Hematopoietic multipotent progenitor cell (in vitro differentiated cells): ENCODE data around the gene LENG1. TPM values are rescaled to one million over a fixed set of nuclear protein-coding genes. Genes with fewer than 3 reads are reported as not detected.
"Not testable (repeated sequence)": the region's sequence is repeated elsewhere in the genome, so short reads cannot be mapped to it uniquely, and the experiment has no call there.

ENCODE experiments used
- DNase-seq, 3 donors: peaks; one replicate each; pipeline ENCODE4 v3.0.0-alpha.2; 2011 to 2015; ENCODE audit warnings: low read depth in 2 of 3, low spot score in 2 of 3
- total RNA-seq: library from RNA; depleted of rRNA; stranded (reverse); fragments of >200 nt; gene quantifications from one replicate; pipeline ENCODE4 v1.2.3, GENCODE V29; 2012

Gene LENG1
- total RNA-seq, 1 donor: 4.8 TPM

DNA sequence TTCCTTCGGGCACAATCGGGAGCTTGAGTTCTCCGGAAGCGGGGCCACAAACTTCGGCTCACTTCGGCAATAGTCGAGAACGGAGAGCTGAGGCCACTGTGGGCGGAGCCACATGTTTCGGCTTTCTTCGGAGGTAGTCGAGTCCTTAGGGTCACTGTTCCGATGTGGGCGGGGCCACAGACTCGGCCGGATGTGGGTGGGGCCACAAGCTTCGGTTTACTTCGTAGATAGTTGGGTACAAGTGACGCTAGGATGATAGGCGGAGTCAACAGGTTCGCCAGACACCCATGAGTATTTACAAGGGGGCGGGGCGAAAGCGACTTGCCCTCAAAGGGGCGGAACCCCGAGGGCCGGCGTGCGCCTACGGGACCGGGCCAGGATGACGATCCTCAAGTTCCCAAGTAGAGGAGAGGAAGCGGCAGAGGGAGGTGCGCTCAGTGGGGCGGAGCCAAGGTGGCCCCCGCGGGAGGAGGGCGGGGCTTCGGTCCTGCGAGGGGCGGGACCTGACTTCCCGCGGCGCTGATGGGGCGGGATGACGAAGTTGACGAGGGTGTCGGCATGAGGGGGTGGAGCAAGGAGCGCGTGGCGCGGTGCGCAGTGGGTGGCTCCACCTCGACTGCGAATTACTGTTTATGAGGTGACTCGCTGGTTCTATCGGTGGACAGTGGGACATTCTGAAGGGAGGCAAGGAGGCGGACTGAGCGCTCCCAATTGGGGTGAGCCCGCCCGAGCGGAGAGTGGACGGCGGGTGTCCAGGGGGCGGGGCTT, 30.4 kb upstream of the LENG1 start:
- peak; percentile 99 to 100 (median 100) for DNase-seq

DNA sequence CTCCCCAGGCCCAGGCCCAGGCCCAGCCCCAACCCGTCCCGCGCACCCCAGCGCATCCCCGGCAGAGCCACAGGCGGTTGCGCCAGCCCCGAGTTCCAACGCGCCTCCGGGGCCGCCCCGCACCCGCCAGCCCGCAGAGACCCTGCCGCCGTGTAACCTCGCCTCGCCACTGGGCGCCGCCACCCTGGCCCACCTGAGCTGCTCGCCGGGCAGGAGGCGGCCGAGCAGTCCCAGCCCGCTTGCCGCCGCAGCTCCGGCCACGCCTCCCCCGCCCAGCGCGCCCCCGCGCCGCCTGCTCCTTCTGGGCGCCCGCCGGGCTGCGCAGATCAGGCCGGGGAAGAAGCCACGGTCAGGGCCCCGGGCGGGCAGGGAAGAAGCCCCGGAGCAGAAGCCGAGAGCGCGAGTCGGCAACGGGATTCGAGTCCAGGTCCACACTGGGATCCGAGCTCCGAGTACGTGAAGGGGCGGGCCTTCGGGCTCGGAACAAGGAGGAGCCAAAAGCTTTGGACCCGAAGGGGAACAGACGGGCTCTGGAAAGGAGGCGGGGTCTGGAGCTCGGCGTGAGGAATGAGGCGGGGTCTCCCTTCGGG, 29.7 kb upstream of the LENG1 start, which contains the start of gene MBOAT7:
Gene MBOAT7, minus strand, starts transcription at position 436 of the 590 bp plus-strand sequence. CDS start 1,072 bp downstream, outside the sequence.
- no peak for DNase-seq

DNA sequence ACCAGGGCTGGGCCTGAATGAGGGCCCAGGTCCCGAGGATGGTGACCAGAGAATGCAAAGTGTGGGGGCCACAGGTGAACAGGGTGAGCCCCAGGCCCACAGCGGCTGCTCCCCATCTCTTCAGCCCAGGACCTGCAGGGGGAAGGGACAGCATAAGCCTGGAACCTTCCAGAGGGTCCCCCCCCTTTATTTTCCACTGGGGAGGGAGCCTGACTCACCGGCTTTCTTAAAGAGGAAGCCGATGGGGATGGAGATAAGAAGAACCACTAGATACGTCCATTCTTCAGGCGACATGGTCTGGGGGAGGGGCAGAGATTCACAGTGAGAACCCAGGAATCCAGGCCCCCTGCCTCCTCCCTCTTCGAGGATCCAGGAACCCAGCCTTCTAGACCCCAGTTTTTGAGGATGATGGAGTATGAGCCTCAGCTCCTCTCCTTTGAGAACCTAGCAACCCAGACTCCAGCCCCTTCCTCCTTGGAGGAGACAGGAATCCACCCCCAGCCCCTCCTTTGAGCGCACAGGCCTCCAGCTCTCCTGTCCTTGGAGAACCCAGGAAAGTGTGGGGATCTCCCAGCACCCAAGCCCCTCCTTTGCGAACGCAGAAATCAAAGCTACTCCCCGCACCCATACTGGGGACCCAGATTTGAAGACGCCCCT, 28.8 kb upstream of the LENG1 start:
- DNase-seq: peak in 2 of 3 donors; percentile 94 to 98

DNA sequence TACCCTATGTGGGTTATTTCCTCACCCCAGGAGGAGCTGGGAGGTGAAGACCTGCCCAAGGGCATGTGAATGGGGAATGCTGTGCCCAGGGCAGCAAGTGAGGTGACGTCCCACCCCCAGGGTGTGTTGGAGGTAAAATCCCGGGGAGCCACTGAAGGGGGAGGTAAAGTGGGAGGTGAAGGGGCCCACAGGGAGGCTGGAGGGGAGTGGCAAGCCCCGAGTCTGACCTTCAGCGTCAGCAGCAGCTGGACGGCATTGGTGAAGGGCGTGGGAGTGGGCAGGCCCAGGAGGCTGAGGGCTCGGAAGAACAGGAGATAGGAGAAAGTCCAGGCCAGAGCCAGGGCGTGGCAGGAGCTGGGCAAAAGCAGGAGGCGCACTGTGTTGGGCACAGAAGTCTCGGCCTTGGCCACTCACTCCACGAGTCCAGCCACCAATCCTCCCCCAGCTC, 27.4 kb upstream of the LENG1 start:
- no peak for DNase-seq

DNA sequence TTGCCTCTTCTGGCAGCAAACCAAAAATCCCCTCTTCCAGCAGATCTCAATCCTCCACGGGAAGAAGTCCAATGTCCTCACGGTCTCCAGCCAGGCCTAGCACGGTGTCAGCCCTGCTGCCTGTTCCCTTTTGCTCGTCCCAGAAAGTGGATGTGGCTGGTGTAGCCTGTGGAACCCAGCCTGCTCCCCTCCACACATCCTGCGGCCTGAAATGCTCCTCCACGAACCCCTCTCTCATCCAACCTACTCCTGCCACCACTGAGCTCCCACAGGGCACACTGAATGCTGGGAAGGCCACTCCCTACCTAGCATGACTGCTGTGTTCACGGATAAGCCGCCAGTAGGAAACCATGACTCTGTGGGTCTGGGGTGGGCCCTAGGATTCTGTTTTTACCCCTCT, 26.8 kb upstream of the LENG1 start:
- DNase-seq: no peak

DNA sequence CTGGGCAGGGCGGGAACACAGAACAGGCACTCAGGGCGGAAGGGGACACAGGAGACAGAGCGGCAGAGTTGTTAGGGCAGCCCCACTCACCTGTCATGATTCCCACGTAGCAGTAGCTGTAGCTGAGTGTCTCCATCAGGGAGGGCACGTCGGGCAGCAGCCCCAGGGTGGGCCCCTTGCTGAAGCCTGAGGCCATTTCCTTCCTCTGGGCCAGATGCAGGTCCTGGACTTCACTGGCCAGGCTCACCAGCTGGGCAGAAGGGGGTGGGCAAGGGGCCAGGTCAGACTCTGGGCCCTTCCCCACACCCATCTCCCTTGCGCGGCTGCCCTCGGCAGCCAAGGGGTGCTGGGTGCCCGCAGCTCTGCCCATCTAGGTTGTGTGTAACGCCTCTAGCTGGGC, 23.9 kb upstream of the LENG1 start:
- no peak for DNase-seq

DNA sequence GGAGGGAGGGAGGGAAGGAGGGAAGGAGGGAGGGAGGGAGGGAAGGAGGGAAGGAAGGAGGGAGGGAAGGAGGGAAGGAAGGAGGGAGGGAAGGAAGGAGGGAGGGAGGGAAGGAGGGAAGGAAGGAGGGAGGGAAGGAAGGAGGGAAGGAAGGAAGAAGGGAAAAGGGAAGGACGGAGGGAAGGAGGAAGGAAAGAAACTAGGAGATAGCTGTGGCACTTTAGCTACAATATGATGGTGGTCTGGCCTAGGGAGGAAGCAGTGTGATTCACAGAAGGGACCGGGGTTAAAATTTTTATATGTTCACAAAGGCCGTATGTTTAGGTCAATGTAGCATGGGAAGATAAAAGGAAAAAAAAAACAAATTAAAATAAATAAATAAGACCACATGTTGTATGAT, 22.4 kb upstream of the LENG1 start:
- not testable (repeated sequence) for DNase-seq

DNA sequence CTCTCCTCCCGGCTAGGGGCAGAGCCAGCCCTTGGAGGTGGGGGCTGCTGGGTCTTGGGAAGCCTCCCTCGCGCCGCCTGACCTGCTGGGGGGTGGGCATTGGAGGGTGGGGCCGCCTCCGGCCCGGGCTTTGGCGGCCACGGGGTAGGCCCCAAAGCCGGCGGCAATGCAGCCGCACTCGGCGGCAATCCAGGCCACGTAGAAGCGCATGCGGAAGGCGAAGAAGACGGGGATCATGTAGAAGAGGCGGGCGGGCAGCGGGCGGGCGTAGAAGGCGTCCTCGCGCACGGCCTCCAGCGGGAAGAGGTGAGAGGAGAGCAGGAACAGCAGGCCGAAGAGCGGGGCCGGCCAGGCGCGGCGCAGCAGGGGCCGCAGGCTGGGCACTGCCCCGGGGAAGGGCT, 21.2 kb upstream of the LENG1 start:
- no peak for DNase-seq

DNA sequence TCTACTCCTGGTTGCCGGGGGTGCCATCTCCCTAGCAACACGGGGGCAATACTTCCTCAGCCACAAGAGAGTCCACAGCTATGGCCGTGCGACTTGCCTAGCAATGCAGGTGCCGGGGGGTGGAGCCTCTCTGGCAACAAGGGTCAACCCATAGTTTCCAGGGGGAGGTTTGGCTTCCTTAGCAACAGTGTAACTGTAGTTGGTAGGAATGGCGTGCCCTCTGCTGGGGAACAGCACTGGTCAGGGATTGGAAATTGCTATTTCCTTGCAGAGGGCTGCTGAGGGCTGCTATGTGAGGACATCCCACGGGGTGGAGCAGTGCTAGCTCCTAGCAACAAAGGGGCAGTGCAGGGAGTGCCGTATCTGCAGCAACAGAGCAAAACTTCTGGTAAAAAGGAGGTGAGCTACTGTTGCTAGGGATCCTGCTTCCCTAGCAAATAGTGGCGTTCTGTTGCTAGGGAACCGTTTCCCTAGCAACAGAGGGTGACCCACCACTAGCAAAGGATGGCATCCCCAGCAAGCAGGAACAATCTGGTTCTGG, 20.5 kb upstream of the LENG1 start:
- peak in 2 of 3 donors; percentile 69 to 86 for DNase-seq

DNA sequence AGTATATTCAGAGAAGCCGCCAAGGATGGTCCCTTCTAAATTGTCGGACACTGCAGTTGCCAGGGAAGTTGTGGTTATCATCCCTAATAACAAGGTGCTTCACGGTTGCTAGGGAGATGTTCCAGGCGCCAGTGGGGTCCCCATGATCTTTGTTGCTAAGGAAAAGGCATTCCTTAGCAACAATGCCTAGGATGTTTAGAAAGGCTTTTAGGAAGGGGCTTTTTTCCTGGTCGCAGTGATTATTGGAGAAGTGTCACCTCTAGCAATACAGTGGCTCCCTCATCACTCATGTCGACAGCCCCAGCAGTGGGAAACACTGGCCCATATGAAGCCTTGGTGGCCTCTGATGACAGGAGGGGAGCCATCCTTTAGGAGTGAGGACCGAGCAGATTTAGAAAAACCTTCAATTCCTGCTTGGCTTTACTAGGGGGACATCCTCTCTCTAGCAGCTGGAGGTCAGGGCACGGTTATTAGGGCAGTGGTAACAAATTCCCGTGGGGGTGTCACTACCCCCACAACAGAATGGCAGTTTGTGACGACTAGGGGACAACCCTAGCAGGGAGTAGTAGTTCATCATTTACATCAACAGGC, 19.8 kb upstream of the LENG1 start:
- DNase-seq: no peak

DNA sequence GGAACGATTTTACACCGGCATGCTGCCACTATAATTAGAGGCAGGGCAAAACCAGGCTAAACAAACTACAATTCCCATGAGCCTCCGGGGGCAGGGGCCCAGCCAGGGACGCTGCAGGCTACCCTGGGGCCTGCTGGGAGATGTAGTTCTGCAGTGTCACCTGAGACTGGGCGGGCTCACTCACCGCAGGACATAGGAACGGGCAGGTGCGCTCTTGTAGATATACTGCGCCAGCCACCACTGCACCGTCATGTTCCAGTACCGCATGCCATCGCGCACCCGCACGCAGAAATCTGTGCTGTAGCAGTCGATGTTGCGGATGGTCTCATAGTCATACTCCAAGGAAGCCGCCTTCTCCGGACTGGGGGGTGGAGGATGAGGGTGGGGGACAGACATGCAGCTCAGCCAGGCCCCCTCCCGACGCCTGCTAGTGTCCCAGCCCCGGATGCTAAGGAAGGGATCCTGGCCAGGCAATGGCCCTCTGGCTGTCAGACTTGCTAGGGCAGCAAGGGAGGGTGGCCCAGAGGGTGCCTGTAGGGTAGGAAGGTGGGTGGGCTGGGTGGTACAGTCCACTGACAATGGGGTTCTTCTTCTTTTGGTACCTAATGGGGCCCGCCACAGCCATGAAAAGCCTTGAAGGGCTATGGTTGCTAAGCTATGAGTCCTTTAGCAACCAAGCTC, 19.2 kb upstream of the LENG1 start:
- no peak for DNase-seq

DNA sequence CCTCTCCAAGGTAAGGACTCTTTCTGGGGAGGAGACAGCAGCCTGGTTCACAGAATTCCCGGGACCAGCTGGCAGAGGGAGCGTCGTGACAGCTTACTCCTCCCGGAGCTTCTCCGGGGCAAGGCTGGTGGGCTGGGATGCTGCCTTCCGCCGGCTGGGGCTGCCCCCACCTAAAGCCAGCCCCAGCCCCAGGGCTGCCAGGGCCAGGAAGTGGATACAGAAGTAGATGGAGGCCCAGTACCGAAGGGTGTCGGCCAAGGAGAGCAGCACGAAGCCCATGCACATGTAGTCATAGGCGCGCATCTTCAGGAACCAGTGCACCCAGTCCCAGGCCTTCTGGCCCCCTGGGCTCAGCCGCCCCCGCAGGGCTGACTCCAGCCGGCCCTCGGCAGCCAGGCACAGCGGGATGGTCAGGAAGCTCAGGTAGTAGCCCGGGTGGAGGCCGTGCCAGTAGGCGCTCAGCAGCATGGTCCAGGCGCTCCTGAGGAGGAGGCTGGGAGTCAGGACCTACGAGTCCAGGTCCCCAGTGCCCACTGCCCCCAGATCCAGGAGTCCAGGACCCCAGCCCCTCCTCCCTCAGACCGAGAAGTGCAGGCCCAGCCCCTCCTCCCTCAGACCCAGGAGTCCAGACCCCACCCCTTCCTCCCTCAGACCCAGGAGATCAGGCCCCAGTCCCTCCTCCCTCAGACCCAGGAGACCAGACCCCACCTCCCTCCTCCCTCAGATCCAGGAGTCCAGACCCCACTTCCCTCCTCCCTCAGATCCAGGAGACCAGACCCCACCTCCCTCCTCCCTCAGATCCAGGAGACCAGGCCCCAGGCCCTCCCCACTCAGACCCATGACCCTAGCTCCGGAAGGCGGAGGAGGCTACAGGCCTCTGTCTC, 14.7 kb upstream of the LENG1 start:
- no peak for DNase-seq

DNA sequence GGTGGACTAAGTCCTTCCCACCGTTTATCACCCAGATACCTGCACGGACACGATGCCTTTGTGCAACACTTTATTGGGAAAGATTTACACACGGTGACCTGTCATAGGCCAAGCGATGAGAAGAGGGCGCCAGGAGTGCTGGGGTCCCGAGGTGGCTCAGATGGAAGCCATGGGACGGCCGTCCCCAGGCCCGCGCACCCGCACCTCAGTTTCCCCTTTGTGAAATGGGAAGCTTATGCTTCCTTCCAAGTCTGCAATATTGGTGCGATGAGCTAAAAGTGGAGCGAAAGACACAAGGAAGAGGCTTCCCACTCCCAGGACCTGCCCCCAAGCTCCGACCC, 13.8 kb upstream of the LENG1 start:
- no peak for DNase-seq

DNA sequence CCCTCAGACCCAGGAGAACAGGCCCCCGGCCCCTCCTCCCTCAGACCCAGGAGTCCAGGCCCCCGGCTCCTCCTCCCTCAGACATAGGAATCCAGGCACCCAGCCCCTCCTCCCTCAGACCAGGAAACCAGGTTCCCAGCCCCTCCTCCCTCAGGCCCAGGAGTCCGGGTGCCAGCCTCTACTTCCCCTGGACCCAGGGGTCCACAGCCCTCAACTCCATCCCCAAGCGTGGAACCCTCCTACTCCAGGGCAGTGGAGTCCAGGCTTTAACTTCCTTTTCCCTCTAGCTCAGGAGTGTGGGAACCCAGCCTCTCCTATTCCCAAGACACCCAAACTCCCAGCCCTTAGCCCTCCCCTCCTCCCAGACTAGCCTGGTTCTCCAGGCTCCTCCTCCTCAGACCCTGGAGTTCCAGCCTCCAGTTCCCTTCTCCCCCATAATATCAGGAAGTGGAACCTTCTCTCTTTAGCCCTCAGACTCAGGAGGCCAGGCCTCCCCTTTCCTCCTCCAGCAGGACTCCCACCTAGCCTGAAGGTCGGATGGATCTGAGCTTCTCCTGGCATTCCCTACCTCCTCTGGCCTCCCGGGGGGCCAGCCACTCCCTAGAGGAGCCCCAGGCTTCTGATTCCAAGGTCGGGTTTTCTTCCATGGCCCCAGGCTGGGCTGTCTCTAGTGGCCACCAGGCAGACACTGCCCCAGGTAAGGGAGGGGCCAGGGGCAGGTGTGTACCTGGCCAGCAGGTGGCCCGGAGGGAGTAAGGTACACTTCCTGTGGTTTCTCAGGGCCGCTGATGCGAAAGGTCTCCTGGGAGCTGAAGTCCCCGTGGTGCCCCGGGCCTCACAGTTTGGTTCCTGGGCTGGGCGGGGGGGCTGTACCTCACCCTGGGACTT, 13.2 kb upstream of the LENG1 start, which contains the start of gene TMC4:
Gene TMC4, minus strand, starts transcription at position 690 of the 888 bp plus-strand sequence. Its CDS starts 43 bp downstream, at position 647.
- no peak for DNase-seq

DNA sequence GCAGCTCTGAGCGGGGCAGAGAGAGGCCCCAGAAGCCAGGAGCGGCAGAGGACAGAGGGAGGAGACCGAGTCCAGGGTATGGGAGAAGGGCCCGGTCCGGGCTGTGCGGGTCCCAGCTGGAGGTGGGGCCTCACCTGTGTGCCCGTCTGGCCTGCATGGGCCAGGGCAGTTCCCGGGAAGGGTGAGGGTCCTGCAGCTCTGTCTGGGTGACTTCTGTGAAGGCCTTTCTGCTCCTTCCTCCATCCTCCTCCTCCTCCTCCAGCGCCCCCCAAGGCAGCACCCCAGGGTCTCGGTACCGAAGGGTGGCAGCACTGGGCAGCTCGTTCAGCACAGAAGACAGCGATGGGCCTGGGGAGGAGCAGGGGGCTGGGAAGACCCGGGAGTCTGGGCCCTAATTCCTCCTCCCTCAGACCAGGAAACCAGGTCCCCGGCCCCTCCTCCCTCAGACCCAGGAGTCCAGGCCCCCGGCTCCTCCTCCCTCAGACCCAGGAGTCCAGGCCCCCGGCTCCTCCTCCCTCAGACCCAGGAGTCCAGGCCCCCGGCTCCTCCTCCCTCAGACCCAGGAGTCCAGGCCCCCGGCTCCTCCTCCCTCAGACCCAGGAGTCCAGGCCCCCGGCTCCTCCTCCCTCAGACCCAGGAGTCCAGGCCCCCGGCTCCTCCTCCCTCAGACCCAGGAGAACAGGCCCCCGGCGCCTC, 12.4 kb upstream of the LENG1 start:
- not testable (repeated sequence) for DNase-seq

DNA sequence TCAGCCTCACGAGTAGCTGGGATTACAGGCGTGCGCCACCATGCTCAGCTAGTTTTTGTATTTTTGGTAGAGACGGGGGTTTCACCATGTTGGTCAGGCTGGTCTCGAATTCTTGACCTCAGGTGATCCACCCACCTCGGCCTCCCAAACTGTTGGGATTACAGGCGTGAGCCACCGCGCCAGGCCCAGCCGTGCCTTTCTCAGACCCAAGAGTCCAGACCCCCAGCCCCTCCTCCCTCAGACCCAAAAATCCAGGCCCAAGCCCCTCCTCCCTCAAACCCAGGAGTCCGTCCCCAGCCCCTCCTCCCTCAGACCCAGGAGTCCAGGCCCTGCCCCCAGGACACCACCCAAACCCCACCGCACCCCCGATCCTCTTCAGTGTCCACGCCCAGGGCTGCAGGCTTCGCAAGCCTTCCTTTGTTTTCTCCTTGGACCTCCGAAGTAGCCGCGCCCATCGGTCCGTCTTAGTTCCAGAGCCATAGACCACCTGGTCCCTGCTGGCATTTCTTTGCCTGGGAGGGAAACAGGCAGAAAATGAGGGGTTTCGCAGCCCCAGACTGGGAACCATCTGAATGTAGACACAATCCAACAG, 9.7 kb upstream of the LENG1 start:
- DNase-seq: no peak

DNA sequence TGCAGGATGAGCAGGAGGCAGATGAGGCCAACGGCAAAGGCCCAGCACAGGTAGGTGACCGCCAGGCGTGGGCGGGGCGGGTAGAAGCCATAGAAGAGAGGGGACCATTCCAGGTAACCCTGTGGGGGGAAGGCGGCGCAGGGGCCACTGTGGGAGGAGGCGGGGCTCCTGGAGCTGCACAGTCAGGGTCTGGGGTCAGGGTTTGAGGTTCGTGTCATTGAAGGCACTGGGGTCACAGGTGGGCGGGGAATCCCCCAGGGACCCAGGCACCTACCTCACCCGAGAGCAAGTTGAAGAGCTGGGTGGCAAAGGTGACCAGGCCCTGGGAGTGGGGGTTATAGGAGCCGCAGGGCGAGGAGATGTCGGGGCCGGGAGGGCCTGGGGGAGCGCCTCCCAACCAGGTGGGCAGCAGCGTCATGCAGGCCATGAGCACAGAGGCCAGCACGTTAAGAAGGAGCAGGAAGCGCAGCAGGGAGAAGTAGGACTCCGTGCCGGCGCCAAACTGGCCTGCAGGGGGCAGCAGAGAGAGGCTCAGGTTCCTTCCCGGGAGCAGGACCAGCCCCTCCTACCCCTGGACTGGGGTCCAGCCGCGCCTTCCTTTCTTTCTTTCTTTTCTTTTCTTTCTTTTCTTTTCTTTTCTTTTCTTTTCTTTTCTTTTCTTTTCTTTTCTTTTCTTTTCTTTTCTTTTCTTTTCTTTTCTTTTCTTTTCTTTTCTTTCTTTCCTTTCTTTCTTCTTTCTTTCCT, 8.8 kb upstream of the LENG1 start:
- peak; percentile 79 to 87 (median 84) for DNase-seq
